HUDEP-2 (cell line): ENCODE results near the gene GNAZ.
A peak's percentile ranks its signal among the peaks of the same experiment; 100 is the strongest.

Experiments
- DNase-seq, 76 experiments: peaks; one replicate each; lab custom pipeline; 2025; ENCODE audit not compliant: unreplicated experiment in 76 of 76; lab: John Stamatoyannopoulos, UW

Gene GNAZ

GRCh38 chr22:23104187-23104971 lies 34.1 kb downstream of the GNAZ start:
- DNase-seq: no peak

GRCh38 chr22:23105304-23105703 lies 35.0 kb downstream of the GNAZ start:
- no peak for DNase-seq

GRCh38 chr22:23105919-23106318 lies 35.6 kb downstream of the GNAZ start:
- no peak for DNase-seq

- DNase-seq: peak in 5 of 76 experiments; percentile 14 to 30 (median 20)
Measured at GRCh38 chr22:23106344-23106743, 36.0 kb downstream of the GNAZ start.

GRCh38 chr22:23106906-23107367 lies 36.6 kb downstream of the GNAZ start:
- peak in 74 of 76 experiments; percentile 18 to 96 (median 79) for DNase-seq

- no peak for DNase-seq
Measured at GRCh38 chr22:23107487-23108248, 37.3 kb downstream of the GNAZ start.

- DNase-seq: no peak
Measured at GRCh38 chr22:23108249-23109078, 38.1 kb downstream of the GNAZ start.

- DNase-seq: no peak
Measured at GRCh38 chr22:23109079-23109347, 38.7 kb downstream of the GNAZ start.

GRCh38 chr22:23109441-23109978 lies 39.2 kb downstream of the GNAZ start:
- no peak for DNase-seq

GRCh38 chr22:23110190-23110921 lies 40.0 kb downstream of the GNAZ start:
- DNase-seq: peak in 1 of 76 experiments; percentile 3

GRCh38 chr22:23110922-23111527 lies 40.7 kb downstream of the GNAZ start:
- no peak for DNase-seq

- no peak for DNase-seq
Measured at GRCh38 chr22:23112472-23113012, 42.2 kb downstream of the GNAZ start.

- peak in 5 of 76 experiments; percentile 4 to 27 (median 25) for DNase-seq
Measured at GRCh38 chr22:23113067-23113846, 42.9 kb downstream of the GNAZ start.

GRCh38 chr22:23113847-23114720 lies 43.8 kb downstream of the GNAZ start:
- no peak for DNase-seq

GRCh38 chr22:23114721-23115020 lies 44.4 kb downstream of the GNAZ start:
- no peak for DNase-seq

GRCh38 chr22:23115369-23115768 lies 45.0 kb downstream of the GNAZ start:
- peak in 1 of 76 experiments; percentile 10 for DNase-seq

GRCh38 chr22:23115825-23116494 lies 45.6 kb downstream of the GNAZ start:
- no peak for DNase-seq
